Astrocyte of the hippocampus (primary cell): ENCODE data around the gene DRD3.

Source experiments
- DNase-seq: peaks from one replicate; pipeline ENCODE4 v3.0.0; 2011; ENCODE audit warnings: low read depth, low spot score

Gene DRD3

GRCh38 chr3:114120211-114120610, 58.6 kb downstream of the DRD3 start:
- no peak for DNase-seq

GRCh38 chr3:114119776-114120175, 59.1 kb downstream of the DRD3 start:
- DNase-seq: peak; percentile 17

GRCh38 chr3:114115143-114115542, 63.7 kb downstream of the DRD3 start:
- DNase-seq: no peak

GRCh38 chr3:114114719-114115118, 64.1 kb downstream of the DRD3 start:
- DNase-seq: no peak

- DNase-seq: peak; percentile 58
These were observed 66.2 kb downstream of the DRD3 start for GRCh38 chr3:114112696-114113095.

GRCh38 chr3:114111060-114111770, 67.6 kb downstream of the DRD3 start:
- DNase-seq: no peak

- peak; percentile 28 for DNase-seq
These were observed 68.4 kb downstream of the DRD3 start for GRCh38 chr3:114110439-114110838.

- no peak for DNase-seq
These were observed 70.7 kb downstream of the DRD3 start for GRCh38 chr3:114108137-114108536.

- peak; percentile 7 for DNase-seq
These were observed 74.4 kb downstream of the DRD3 start for GRCh38 chr3:114104414-114104813.

GRCh38 chr3:114103858-114104257, 75.0 kb downstream of the DRD3 start:
- no peak for DNase-seq

- no peak for DNase-seq
These were observed 75.7 kb downstream of the DRD3 start for GRCh38 chr3:114103181-114103580.

GRCh38 chr3:114101101-114101500, 77.8 kb downstream of the DRD3 start:
- no peak for DNase-seq

GRCh38 chr3:114095796-114096195, 83.1 kb downstream of the DRD3 start:
- no peak for DNase-seq

- peak; percentile 58 for DNase-seq
These were observed 85.3 kb downstream of the DRD3 start for GRCh38 chr3:114093596-114093995.

- DNase-seq: no peak
These were observed 85.9 kb downstream of the DRD3 start for GRCh38 chr3:114093016-114093380.

- peak; percentile 33 for DNase-seq
These were observed 86.5 kb downstream of the DRD3 start for GRCh38 chr3:114092151-114093015.

- DNase-seq: no peak
These were observed 89.2 kb downstream of the DRD3 start for GRCh38 chr3:114089675-114090074.

GRCh38 chr3:114086356-114086755, 92.5 kb downstream of the DRD3 start:
- no peak for DNase-seq

GRCh38 chr3:114083112-114083511, 95.7 kb downstream of the DRD3 start:
- no peak for DNase-seq

- DNase-seq: no peak
These were observed 97.8 kb downstream of the DRD3 start for GRCh38 chr3:114081037-114081436.

GRCh38 chr3:114080201-114080600, 98.7 kb downstream of the DRD3 start:
- no peak for DNase-seq

GRCh38 chr3:114079761-114080160, 99.1 kb downstream of the DRD3 start:
- no peak for DNase-seq

GRCh38 chr3:114078126-114078525, 100.7 kb downstream of the DRD3 start:
- DNase-seq: no peak
